ENCODE data around the gene NCBP2.

NCBP2 gene

GRCh38 chr3:196889844-196890708, 52.3 kb downstream of the NCBP2 start:
- Histone ChIP-seq H3K4me1 (ENCODE audit: low read length) (no peaks in the 10 kb centered on the region), H3K79me2 (ENCODE audit: low read length) (peaks cover 83% of the 10 kb centered on the region), H3K9me3 (ENCODE audit: insufficient read depth, low read length) (no peaks in the 10 kb centered on the region), H3K36me3 (replicated peaks; ENCODE audit: low read depth, low read length) (peaks cover 25% of the 10 kb centered on the region), H3K4me3 (ENCODE audit: low read length) (no peak overlapping the region), H2AFZ (ENCODE audit: low read depth, low read length) (no peak overlapping the region), H3K9ac (ENCODE audit: low read length) (no peak overlapping the region), H3K4me2 (ENCODE audit: low read length) (no peak overlapping the region), H3K27me3 (ENCODE audit: low read depth, low read length) (no peaks in the 10 kb centered on the region), H4K20me1 (ENCODE audit: insufficient read depth, low read length) (peaks cover 5% of the 10 kb centered on the region; the same call in 1 of the 2 replicates), H3K27ac (ENCODE audit: low read length) (no peak overlapping the region)
- no peak for TF ChIP-seq EZH2phosphoT487 (IDR thresholded peaks at IDR 0.05; ENCODE audit: low read depth)
- TF ChIP-seq, protein P1, sequence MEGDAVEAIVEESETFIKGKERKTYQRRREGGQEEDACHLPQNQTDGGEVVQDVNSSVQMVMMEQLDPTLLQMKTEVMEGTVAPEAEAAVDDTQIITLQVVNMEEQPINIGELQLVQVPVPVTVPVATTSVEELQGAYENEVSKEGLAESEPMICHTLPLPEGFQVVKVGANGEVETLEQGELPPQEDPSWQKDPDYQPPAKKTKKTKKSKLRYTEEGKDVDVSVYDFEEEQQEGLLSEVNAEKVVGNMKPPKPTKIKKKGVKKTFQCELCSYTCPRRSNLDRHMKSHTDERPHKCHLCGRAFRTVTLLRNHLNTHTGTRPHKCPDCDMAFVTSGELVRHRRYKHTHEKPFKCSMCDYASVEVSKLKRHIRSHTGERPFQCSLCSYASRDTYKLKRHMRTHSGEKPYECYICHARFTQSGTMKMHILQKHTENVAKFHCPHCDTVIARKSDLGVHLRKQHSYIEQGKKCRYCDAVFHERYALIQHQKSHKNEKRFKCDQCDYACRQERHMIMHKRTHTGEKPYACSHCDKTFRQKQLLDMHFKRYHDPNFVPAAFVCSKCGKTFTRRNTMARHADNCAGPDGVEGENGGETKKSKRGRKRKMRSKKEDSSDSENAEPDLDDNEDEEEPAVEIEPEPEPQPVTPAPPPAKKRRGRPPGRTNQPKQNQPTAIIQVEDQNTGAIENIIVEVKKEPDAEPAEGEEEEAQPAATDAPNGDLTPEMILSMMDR (IDR thresholded peaks at IDR 0.05; ENCODE audit: low read depth, low read length), result no peak

DNA sequence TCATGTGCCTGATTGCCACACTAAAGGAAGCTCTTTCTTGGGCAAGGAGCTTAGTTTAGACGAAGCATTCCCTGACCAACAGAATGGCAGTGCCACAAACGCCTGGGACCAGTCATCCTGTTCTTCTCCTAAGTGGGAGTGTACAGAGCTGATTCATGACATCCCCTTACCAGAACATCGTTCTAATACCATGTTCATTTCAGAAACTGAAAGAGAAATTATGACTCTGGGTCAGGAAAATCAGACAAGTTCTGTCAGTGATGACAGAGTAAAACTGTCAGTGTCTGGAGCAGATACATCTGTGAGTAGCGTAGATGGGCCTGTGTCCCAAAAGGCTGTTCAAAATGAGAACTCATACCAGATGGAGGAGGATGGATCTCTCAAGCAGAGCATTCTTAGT, 56.2 kb downstream of the NCBP2 start:
- Histone ChIP-seq H3K79me2 (ENCODE audit: low read length) (peaks cover 85% of the 10 kb centered on the region), H2AFZ (ENCODE audit: low read depth, low read length) (no peak overlapping the region), H3K4me1 (ENCODE audit: low read length) (no peaks in the 10 kb centered on the region), H3K4me2 (ENCODE audit: low read length) (no peak overlapping the region), H3K36me3 (replicated peaks; ENCODE audit: low read depth, low read length) (peaks cover 29% of the 10 kb centered on the region), H3K27me3 (ENCODE audit: low read depth, low read length) (no peaks in the 10 kb centered on the region), H3K9ac (ENCODE audit: low read length) (no peak overlapping the region), H3K27ac (ENCODE audit: low read length) (no peak overlapping the region), H3K4me3 (ENCODE audit: low read length) (no peak overlapping the region), H4K20me1 (ENCODE audit: insufficient read depth, low read length) (peaks cover 20% of the 10 kb centered on the region), H3K9me3 (ENCODE audit: insufficient read depth, low read length) (no peaks in the 10 kb centered on the region)
- no peak for TF ChIP-seq EZH2phosphoT487 (IDR thresholded peaks at IDR 0.05; ENCODE audit: low read depth)
- TF ChIP-seq, protein P1 (IDR thresholded peaks at IDR 0.05; ENCODE audit: low read depth, low read length), result no peak

Data from OCI-LY3 (cell line).